SK-MEL-5 (cell line): ENCODE measurements around the gene FZR1. TPM values are rescaled to one million over a fixed set of nuclear protein-coding genes. Genes with fewer than 3 reads are reported as not detected.
A peak's percentile ranks its signal among the peaks of the same experiment; 100 is the strongest.
"Not testable (repeated sequence)": the region's sequence is repeated elsewhere in the genome, so short reads cannot be mapped to it uniquely, and the experiment has no call there.

ENCODE experiments used
- DNase-seq: peaks from one replicate; pipeline ENCODE4 v3.0.0-alpha.2; 2016; ENCODE audit warnings: low read depth, low spot score
- in situ Hi-C: cut with HindIII; loops from 2 replicates; pipeline ENCODE4 v1.10.0; 2016; ENCODE audit warnings: low sequenced_read_pairs, high pct_unique_total_duplicates, low pct_unique_long_range_greater_than_20kb
- total RNA-seq: library from RNA; depleted of rRNA; stranded (reverse); fragments of >200 nt; shearing (Covaris generic); gene quantifications from 2 replicates; pipeline ENCODE4 v1.2.3, GENCODE V29; 2014

The FZR1 gene
- total RNA-seq, 1 experiment from 2014 or later, result 22.6 TPM

GRCh38 chr19:3546119-3546518, 40.0 kb downstream of the FZR1 start:
- in situ Hi-C loops, result no loop called here
- DNase-seq, result no peak

GRCh38 chr19:3547301-3547731, 41.2 kb downstream of the FZR1 start:
- peak; percentile 79 for DNase-seq
- in situ Hi-C loops, result no loop called here

GRCh38 chr19:3547767-3548282, 41.7 kb downstream of the FZR1 start:
- in situ Hi-C loops, result no loop called here
- DNase-seq, result no peak

GRCh38 chr19:3548606-3549005, 42.5 kb downstream of the FZR1 start:
- in situ Hi-C loops, result no loop called here
- peak; percentile 85 for DNase-seq

- DNase-seq, result peak; percentile 47
- in situ Hi-C loops, result no loop called here
Measured at GRCh38 chr19:3549816-3550215, 43.7 kb downstream of the FZR1 start.

GRCh38 chr19:3550947-3551791, 45.1 kb downstream of the FZR1 start:
- DNase-seq, result no peak
- in situ Hi-C loops, result no loop called here

- in situ Hi-C loops, result no loop called here
- DNase-seq, result no peak
Measured at GRCh38 chr19:3551792-3552095, 45.6 kb downstream of the FZR1 start.

GRCh38 chr19:3554254-3555083, 48.4 kb downstream of the FZR1 start:
- peak; percentile 73 for DNase-seq
- in situ Hi-C loops, result no loop called here

- in situ Hi-C loops, result no loop called here
- DNase-seq, result no peak
Measured at GRCh38 chr19:3555653-3556422, 49.7 kb downstream of the FZR1 start.

- in situ Hi-C loops, result no loop called here
Measured at GRCh38 chr19:3556423-3556977, 50.4 kb downstream of the FZR1 start.

GRCh38 chr19:3556978-3557460, 50.9 kb downstream of the FZR1 start:
- in situ Hi-C loops, result no loop called here
- no peak for DNase-seq

More at GRCh38 chr19:3556423-3556977, 50.4 kb downstream of the FZR1 start:
- peak; percentile 57 for DNase-seq

GRCh38 chr19:3557461-3558248, 51.5 kb downstream of the FZR1 start, which contains the start of gene MFSD12:
TSS of gene MFSD12 (minus strand) at chr19:3557586. CDS start at chr19:3557403, 183 bp downstream.
- in situ Hi-C loops, result no loop called here
- DNase-seq, result peak; percentile 97

- no peak for DNase-seq
- in situ Hi-C loops, result no loop called here
Measured at GRCh38 chr19:3563709-3564524, 57.8 kb downstream of the FZR1 start.

- in situ Hi-C loops, result no loop called here
Measured at GRCh38 chr19:3565139-3565538, 59.0 kb downstream of the FZR1 start.

GRCh38 chr19:3570042-3570441, 63.9 kb downstream of the FZR1 start:
- DNase-seq, in situ Hi-C loops: not testable (repeated sequence)

More at GRCh38 chr19:3565139-3565538, 59.0 kb downstream of the FZR1 start:
- peak; percentile 98 for DNase-seq

- in situ Hi-C loops, result no loop called here
- DNase-seq, result peak; percentile 97
Measured at GRCh38 chr19:3570606-3571011, 64.5 kb downstream of the FZR1 start.
